GM18526 (cell line): ENCODE data around the gene ALK.

Experiments
- POLR2A ChIP-seq: IDR thresholded peaks from 3 replicates; pipeline ENCODE4 v1.6.1; 2011; ENCODE audit not compliant: insufficient read length; ENCODE audit errors: extremely low read depth

Gene ALK

GRCh38 chr2:29376541-29376940 is 544.8 kb downstream of the ALK start:
- TF ChIP-seq POLR2A: no peak

- TF ChIP-seq POLR2A: no peak
Measured at GRCh38 chr2:29375843-29376242, 545.5 kb downstream of the ALK start.

GRCh38 chr2:29374823-29375222 is 546.6 kb downstream of the ALK start:
- TF ChIP-seq POLR2A: no peak

GRCh38 chr2:29373870-29374269 is 547.5 kb downstream of the ALK start:
- no peak for TF ChIP-seq POLR2A

GRCh38 chr2:29372185-29372584 is 549.2 kb downstream of the ALK start:
- no peak for TF ChIP-seq POLR2A

- no peak for TF ChIP-seq POLR2A
Measured at GRCh38 chr2:29370581-29371125, 550.7 kb downstream of the ALK start.

- no peak for TF ChIP-seq POLR2A
Measured at GRCh38 chr2:29370173-29370572, 551.2 kb downstream of the ALK start.

GRCh38 chr2:29368659-29369040 is 552.7 kb downstream of the ALK start:
- no peak for TF ChIP-seq POLR2A

- no peak for TF ChIP-seq POLR2A
Measured at GRCh38 chr2:29367986-29368658, 553.3 kb downstream of the ALK start.

- TF ChIP-seq POLR2A: no peak
Measured at GRCh38 chr2:29363111-29363510, 558.3 kb downstream of the ALK start.

- no peak for TF ChIP-seq POLR2A
Measured at GRCh38 chr2:29361231-29361630, 560.2 kb downstream of the ALK start.

- no peak for TF ChIP-seq POLR2A
Measured at GRCh38 chr2:29360016-29360784, 561.2 kb downstream of the ALK start.

- no peak for TF ChIP-seq POLR2A
Measured at GRCh38 chr2:29353403-29353991, 567.9 kb downstream of the ALK start.

GRCh38 chr2:29351916-29352591 is 569.3 kb downstream of the ALK start:
- no peak for TF ChIP-seq POLR2A

GRCh38 chr2:29351248-29351647 is 570.1 kb downstream of the ALK start:
- no peak for TF ChIP-seq POLR2A
